Stimulated activated CD8-positive, alpha-beta memory T cell treated with anti-CD3 and anti-CD28 coated beads, Interleukin-7, amount 100 ng/mL, for 48 hours (primary cell): Measurements from ENCODE around the gene PPP1R36.

Experiments used
- DNase-seq, 2 donors: peaks; one replicate each; pipeline ENCODE4 v3.0.0-alpha.2; 2020; ENCODE audit warnings: low read depth in 1 of 2; ENCODE audit errors: extremely low read depth in 1 of 2

Gene PPP1R36

DNA sequence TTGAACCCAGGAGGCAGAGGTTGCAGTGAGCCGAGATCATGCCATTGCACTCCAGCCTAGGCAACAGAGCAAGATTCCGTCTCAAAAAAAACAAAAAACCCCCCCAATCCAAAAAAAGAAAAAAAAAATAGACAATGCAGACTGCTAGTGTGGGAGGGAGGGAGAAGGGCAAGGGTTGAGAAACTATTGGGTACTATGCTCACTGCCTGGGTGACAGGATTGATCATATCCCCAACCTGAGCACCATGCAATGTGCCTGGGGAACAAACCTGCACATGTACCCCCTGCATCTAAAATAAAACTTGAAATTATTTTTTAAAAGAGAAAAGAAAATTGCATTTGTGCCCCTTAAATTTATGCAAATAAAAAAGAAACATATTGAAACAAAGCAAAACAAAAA, 88.9 kb downstream of the PPP1R36 start:
- DNase-seq, result no peak
